H7 (cell line): ENCODE results near the gene SCN4B. TPM values are rescaled to one million over a fixed set of nuclear protein-coding genes. Genes with fewer than 3 reads are reported as not detected.
"Not testable (repeated sequence)": the region's sequence is repeated elsewhere in the genome, so short reads cannot be mapped to it uniquely, and the experiment has no call there.

ENCODE experiments used
- DNase-seq: peaks from one replicate; pipeline ENCODE4 v3.0.0; 2012
- H3K27me3 ChIP-seq: 2 replicates; pipeline ENCODE4 v1.6.0; 2011; ENCODE audit warnings: mild to moderate bottlenecking, low read length; ENCODE audit not compliant: control insufficient read depth, insufficient read depth
- H3K36me3 ChIP-seq: replicated peaks from 2 replicates; pipeline ENCODE4 v1.5.1; 2011; ENCODE audit warnings: low read length; ENCODE audit not compliant: control insufficient read depth, insufficient read depth
- H3K4me3 ChIP-seq: 2 replicates; pipeline ENCODE4 v1.5.1; 2011; ENCODE audit warnings: low read depth, mild to moderate bottlenecking, control low read depth, low read length, moderate library complexity; ENCODE audit not compliant: insufficient read depth
- total RNA-seq: library from RNA; depleted of rRNA; stranded (reverse); fragments of >200 nt; shearing (Covaris generic); gene quantifications from 2 replicates; pipeline ENCODE4 v1.2.3, GENCODE V29; 2014

The SCN4B gene
- total RNA-seq, 1 experiment from 2014 or later = 1.0 TPM

- DNase-seq, H3K27me3 ChIP-seq, H3K4me3 ChIP-seq, H3K36me3 ChIP-seq: not testable (repeated sequence)
Measured at GRCh38 chr11:118183691-118184090, 31.1 kb upstream of the SCN4B start.

- no peaks in the 10 kb centered on the region for H3K36me3 ChIP-seq
- peak; percentile 71 for DNase-seq
- peak overlapping the region; percentile 8; the same call in 1 of the 2 replicates for H3K4me3 ChIP-seq
- H3K27me3 ChIP-seq = peaks cover 11% of the 10 kb centered on the region
Measured at GRCh38 chr11:118180300-118180703, 27.7 kb upstream of the SCN4B start.

GRCh38 chr11:118176778-118177134, 24.1 kb upstream of the SCN4B start:
- Histone ChIP-seq H3K36me3 (no peaks in the 10 kb centered on the region), H3K4me3 (no peak overlapping the region), H3K27me3 (peaks cover 37% of the 10 kb centered on the region)
- DNase-seq = no peak

GRCh38 chr11:118175993-118176777, 23.6 kb upstream of the SCN4B start, which contains the start of gene SCN2B:
Gene SCN2B, minus strand, starts transcription at chr11:118176639. Its CDS starts 208 bp downstream, at chr11:118176431.
- Histone ChIP-seq H3K27me3 (peaks cover 40% of the 10 kb centered on the region), H3K4me3 (peak within 1 kb of the TSS; percentile 58), H3K36me3 (no peaks in the 10 kb centered on the region)
- DNase-seq = peak; percentile 75

- peak; percentile 19 for DNase-seq
- no peaks in the 10 kb centered on the region for H3K36me3 ChIP-seq
- H3K27me3 ChIP-seq = peaks cover 48% of the 10 kb centered on the region
- H3K4me3 ChIP-seq = peak overlapping the region; percentile 58; the same call in 1 of the 2 replicates
Measured at GRCh38 chr11:118175031-118175992, 22.7 kb upstream of the SCN4B start.

GRCh38 chr11:118174006-118174567, 21.5 kb upstream of the SCN4B start:
- no peak for DNase-seq
- Histone ChIP-seq H3K4me3 (no peak overlapping the region), H3K27me3 (peaks cover 59% of the 10 kb centered on the region), H3K36me3 (no peaks in the 10 kb centered on the region)

GRCh38 chr11:118172356-118172755, 19.7 kb upstream of the SCN4B start:
- H3K27me3 ChIP-seq = peaks cover 70% of the 10 kb centered on the region
- no peak for DNase-seq
- no peaks in the 10 kb centered on the region for H3K36me3 ChIP-seq
- H3K4me3 ChIP-seq = no peak overlapping the region

- H3K27me3 ChIP-seq = peaks cover 74% of the 10 kb centered on the region
- H3K4me3 ChIP-seq = peak overlapping the region; percentile 30; the same call in 1 of the 2 replicates
- peak; percentile 97 for DNase-seq
Measured at GRCh38 chr11:118171269-118172062, 18.8 kb upstream of the SCN4B start.

GRCh38 chr11:118170882-118171268, 18.3 kb upstream of the SCN4B start:
- DNase-seq = no peak
- Histone ChIP-seq H3K27me3 (peaks cover 71% of the 10 kb centered on the region), H3K4me3 (no peak overlapping the region; the same call in 1 of the 2 replicates), H3K36me3 (no peaks in the 10 kb centered on the region)

More at GRCh38 chr11:118171269-118172062, 18.8 kb upstream of the SCN4B start:
- H3K36me3 ChIP-seq = no peaks in the 10 kb centered on the region

GRCh38 chr11:118170231-118170630, 17.6 kb upstream of the SCN4B start:
- H3K4me3 ChIP-seq = no peak overlapping the region
- DNase-seq = no peak
- peaks cover 67% of the 10 kb centered on the region for H3K27me3 ChIP-seq
- no peaks in the 10 kb centered on the region for H3K36me3 ChIP-seq

GRCh38 chr11:118169300-118170140, 16.9 kb upstream of the SCN4B start:
- DNase-seq = no peak
- Histone ChIP-seq H3K4me3 (no peak overlapping the region), H3K36me3 (no peaks in the 10 kb centered on the region), H3K27me3 (peaks cover 60% of the 10 kb centered on the region)

- H3K27me3 ChIP-seq = peaks cover 53% of the 10 kb centered on the region
Measured at GRCh38 chr11:118168751-118169150, 16.1 kb upstream of the SCN4B start.

GRCh38 chr11:118168316-118168715, 15.7 kb upstream of the SCN4B start:
- peaks cover 52% of the 10 kb centered on the region for H3K27me3 ChIP-seq

More at GRCh38 chr11:118168751-118169150, 16.1 kb upstream of the SCN4B start:
- H3K4me3 ChIP-seq = no peak overlapping the region
- no peak for DNase-seq
- no peaks in the 10 kb centered on the region for H3K36me3 ChIP-seq

More at GRCh38 chr11:118168316-118168715, 15.7 kb upstream of the SCN4B start:
- no peak for DNase-seq
- H3K4me3 ChIP-seq = no peak overlapping the region
- H3K36me3 ChIP-seq = no peaks in the 10 kb centered on the region
